ENCODE results near the gene DRD3. TPM values are rescaled to one million over a fixed set of nuclear protein-coding genes. Genes with fewer than 3 reads are reported as not detected.

DRD3 gene
- total and polyA plus RNA-seq, 7 donors: not detected

DNA sequence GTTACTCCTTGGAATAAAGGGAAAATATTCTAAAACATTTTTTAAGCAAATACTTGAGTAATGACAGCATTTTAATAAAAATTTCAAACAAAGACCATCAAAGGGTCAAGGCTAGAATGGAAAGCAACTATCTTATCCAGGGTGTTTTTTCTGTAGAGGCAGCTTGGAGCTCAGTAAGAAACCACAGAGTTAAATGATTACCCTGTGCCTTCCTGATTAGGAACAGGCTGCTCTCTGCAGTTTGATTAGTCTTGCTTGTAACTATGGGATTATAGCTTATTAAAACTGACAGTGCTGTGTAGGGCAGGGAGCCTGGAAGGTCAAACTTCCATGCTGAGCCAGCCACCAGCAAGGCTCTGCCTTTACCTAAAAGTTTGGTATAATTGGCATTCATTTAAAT lies 89.2 kb downstream of the DRD3 start:
- H3K27me3 ChIP-seq: no peaks in the 10 kb centered on the region
- H3K9me3 ChIP-seq: no peaks in the 10 kb centered on the region
- DNase-seq: no peak
- intact Hi-C loops (cut with DNase I): no loop called here
- H3K27ac ChIP-seq: no peak overlapping the region
- peaks cover 7 to 35% (median 15%) of the 10 kb centered on the region in 4 donors for H3K36me3 ChIP-seq
- H3K4me1 ChIP-seq: no peaks in the 10 kb centered on the region
- no peak for TF ChIP-seq POLR2AphosphoS5 (IDR thresholded peaks at IDR 0.05)
- no peak for TF ChIP-seq POLR2A (IDR thresholded peaks at IDR 0.05)
- no peak for TF ChIP-seq EP300 (IDR thresholded peaks at IDR 0.05)
- TF ChIP-seq, protein P1, sequence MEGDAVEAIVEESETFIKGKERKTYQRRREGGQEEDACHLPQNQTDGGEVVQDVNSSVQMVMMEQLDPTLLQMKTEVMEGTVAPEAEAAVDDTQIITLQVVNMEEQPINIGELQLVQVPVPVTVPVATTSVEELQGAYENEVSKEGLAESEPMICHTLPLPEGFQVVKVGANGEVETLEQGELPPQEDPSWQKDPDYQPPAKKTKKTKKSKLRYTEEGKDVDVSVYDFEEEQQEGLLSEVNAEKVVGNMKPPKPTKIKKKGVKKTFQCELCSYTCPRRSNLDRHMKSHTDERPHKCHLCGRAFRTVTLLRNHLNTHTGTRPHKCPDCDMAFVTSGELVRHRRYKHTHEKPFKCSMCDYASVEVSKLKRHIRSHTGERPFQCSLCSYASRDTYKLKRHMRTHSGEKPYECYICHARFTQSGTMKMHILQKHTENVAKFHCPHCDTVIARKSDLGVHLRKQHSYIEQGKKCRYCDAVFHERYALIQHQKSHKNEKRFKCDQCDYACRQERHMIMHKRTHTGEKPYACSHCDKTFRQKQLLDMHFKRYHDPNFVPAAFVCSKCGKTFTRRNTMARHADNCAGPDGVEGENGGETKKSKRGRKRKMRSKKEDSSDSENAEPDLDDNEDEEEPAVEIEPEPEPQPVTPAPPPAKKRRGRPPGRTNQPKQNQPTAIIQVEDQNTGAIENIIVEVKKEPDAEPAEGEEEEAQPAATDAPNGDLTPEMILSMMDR (IDR thresholded peaks at IDR 0.05): no peak
- no peak overlapping the region for H3K4me3 ChIP-seq

DNA sequence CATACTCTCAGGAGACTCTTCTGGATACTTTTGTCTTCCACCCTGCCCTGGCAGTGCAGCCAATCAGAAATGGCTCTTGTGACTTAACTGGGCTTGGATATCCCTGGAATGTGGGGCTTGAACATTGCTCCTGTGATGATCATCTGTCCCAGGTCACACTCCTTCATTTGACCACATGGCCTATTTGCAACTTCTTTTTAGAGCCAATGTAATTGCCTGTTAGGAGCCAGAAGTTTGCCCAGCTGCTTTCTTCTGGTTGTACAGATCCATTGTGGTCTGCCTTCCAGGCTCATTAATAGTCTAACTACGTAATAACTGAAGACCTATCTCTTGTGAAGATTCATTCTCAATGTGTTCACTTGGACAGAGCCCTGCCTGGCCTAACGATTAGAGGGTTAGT lies 92.5 kb downstream of the DRD3 start:
- no peak overlapping the region for H3K4me3 ChIP-seq
- peaks cover 7 to 68% (median 21%) of the 10 kb centered on the region in 4 donors for H3K36me3 ChIP-seq
- H3K9me3 ChIP-seq: no peaks in the 10 kb centered on the region
- no peaks in the 10 kb centered on the region for H3K4me1 ChIP-seq
- no peak overlapping the region for H3K27ac ChIP-seq
- no peaks in the 10 kb centered on the region for H3K27me3 ChIP-seq
- TF ChIP-seq EP300 (IDR thresholded peaks at IDR 0.05) (no peak), POLR2AphosphoS5 (IDR thresholded peaks at IDR 0.05) (no peak), POLR2A (IDR thresholded peaks at IDR 0.05) (no peak)
- TF ChIP-seq, protein P1 (IDR thresholded peaks at IDR 0.05): no peak
- intact Hi-C loops (cut with DNase I): no loop called here
- no peak for DNase-seq
- WGBS, 2 donors: 97% methylated on average over 2 of the region's 2 CpGs

- TF ChIP-seq EP300 (IDR thresholded peaks at IDR 0.05): no peak
- no peak for TF ChIP-seq POLR2AphosphoS5 (IDR thresholded peaks at IDR 0.05)
- TF ChIP-seq, protein P1 (IDR thresholded peaks at IDR 0.05): no peak
- no peak for TF ChIP-seq POLR2A (IDR thresholded peaks at IDR 0.05)
- H3K9me3 ChIP-seq: no peaks in the 10 kb centered on the region
- H3K4me3 ChIP-seq: no peak overlapping the region
- intact Hi-C loops (cut with DNase I): no loop called here
- H3K27me3 ChIP-seq: no peaks in the 10 kb centered on the region
- no peak overlapping the region for H3K27ac ChIP-seq
- WGBS, 2 donors: 97 to 98% methylated on average over 2 of the region's 2 CpGs
- no peaks in the 10 kb centered on the region for H3K4me1 ChIP-seq
- DNase-seq: no peak
- H3K36me3 ChIP-seq: peaks cover 7 to 100% (median 35%) of the 10 kb centered on the region in 4 donors
These were observed 95.7 kb downstream of the DRD3 start for GRCh38 chr3:114083112-114083511.

GRCh38 chr3:114081037-114081436 lies 97.8 kb downstream of the DRD3 start:
- intact Hi-C loops (cut with DNase I): no loop called here
- H3K4me1 ChIP-seq: no peaks in the 10 kb centered on the region
- H3K9me3 ChIP-seq: no peaks in the 10 kb centered on the region
- H3K27ac ChIP-seq: no peak overlapping the region
- TF ChIP-seq, protein P1 (IDR thresholded peaks at IDR 0.05): no peak
- no peak for TF ChIP-seq POLR2AphosphoS5 (IDR thresholded peaks at IDR 0.05)
- no peak for TF ChIP-seq EP300 (IDR thresholded peaks at IDR 0.05)
- TF ChIP-seq POLR2A (IDR thresholded peaks at IDR 0.05): no peak
- DNase-seq: no peak
- no peak overlapping the region for H3K4me3 ChIP-seq
- no peaks in the 10 kb centered on the region for H3K27me3 ChIP-seq
- peaks cover 7 to 100% (median 40%) of the 10 kb centered on the region in 4 donors for H3K36me3 ChIP-seq

- Histone ChIP-seq H3K27ac (no peak overlapping the region), H3K27me3 (no peaks in the 10 kb centered on the region), H3K9me3 (no peaks in the 10 kb centered on the region), H3K4me1 (no peaks in the 10 kb centered on the region), H3K4me3 (no peak overlapping the region), H3K36me3 (peaks cover under 1 to 100% (median 36%) of the 10 kb centered on the region in 4 donors)
- TF ChIP-seq, protein P1 (IDR thresholded peaks at IDR 0.05): no peak
- no peak for TF ChIP-seq EP300 (IDR thresholded peaks at IDR 0.05)
- no peak for TF ChIP-seq POLR2A (IDR thresholded peaks at IDR 0.05)
- no peak for TF ChIP-seq POLR2AphosphoS5 (IDR thresholded peaks at IDR 0.05)
- no peak for DNase-seq
- intact Hi-C loops (cut with DNase I): no loop called here
These were observed 98.7 kb downstream of the DRD3 start for GRCh38 chr3:114080201-114080600.
